Stimulated activated CD4-positive, alpha-beta T cell treated with anti-CD3 and anti-CD28 coated beads, Interleukin-2, amount 100 ng/mL, for 48 hours (primary cell): ENCODE measurements around the gene TP53RK.

Experiments used
- DNase-seq, 2 donors: peaks; one replicate each; pipeline ENCODE4 v3.0.0-alpha.2; 2020

The TP53RK gene

GRCh38 chr20:46705378-46705729, 16.1 kb upstream of the TP53RK start:
- DNase-seq, result no peak

DNA sequence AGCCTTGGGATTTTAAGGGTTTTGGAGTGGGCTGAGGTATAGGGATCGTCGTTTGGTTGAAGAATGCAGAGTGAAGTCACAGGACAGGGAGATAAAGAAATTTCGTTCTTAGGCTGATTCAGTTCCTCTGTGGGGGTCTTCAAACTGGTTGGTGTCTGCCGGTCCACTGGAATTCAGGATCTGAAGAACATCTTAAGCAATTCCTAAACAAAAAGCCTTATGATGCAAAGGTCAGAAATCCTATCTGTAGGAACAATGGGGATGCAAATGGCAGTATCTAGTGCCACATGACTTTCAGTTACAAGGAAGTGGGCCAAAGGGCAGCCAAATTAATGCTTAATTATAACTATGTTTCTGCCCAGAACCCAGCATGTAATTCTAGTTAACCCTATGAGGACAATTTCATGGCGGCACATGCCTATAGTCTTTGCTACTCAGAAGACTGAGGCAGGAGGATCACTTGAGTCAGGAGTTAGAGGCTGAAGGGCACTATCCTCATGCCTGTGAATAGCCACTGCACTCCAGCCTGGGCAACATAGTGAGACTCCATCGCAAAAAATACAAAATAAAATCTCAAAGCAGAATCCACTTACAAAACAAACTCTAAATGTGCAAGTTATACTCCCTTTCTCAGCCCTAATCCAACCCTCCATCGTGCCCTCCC, 15.6 kb upstream of the TP53RK start:
- no peak for DNase-seq

GRCh38 chr20:46703435-46703834, 14.2 kb upstream of the TP53RK start:
- no peak for DNase-seq

GRCh38 chr20:46702447-46703203, 13.4 kb upstream of the TP53RK start:
- DNase-seq, result no peak

GRCh38 chr20:46701986-46702385, 12.7 kb upstream of the TP53RK start:
- no peak for DNase-seq

GRCh38 chr20:46701556-46701955, 12.3 kb upstream of the TP53RK start:
- no peak for DNase-seq

DNA sequence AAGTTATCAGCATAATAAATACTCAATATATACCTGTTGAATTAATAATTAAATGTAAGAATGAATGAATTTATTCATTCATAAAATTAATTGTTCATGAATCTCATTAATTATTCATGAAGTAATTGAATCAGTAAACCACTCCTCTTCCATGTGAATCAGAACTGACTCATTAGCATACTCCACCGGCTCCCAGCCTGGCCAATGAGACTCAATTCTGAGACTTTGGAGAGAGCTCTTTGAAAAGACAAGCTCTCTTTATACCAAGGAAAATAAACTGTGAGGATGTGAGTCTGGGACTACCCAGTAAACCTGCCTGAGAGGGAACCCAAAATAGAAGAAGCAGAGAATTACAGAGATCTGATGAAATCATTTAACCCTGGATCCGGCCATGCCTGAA, 11.8 kb upstream of the TP53RK start:
- DNase-seq, result no peak

DNA sequence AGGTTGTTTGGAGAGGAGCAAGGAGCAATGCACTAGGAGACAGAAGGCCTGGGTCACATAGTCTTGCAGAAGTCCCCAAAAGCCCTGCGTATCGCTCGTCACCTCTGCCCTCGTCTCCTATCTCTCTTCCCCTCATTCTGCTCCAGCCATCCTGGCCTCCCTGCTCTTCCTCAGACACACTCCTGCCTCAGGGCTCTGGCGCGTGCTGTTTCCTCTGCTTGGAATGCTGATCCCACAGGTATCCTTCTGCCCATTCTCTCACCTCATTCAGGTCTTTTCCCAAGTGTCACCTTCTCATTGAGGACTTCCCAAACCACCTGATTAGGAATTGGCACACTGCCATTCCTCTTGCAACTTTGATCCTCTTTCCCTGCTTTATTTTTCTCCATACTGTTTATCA, 11.2 kb upstream of the TP53RK start:
- DNase-seq, result no peak

GRCh38 chr20:46699651-46700359, 10.6 kb upstream of the TP53RK start:
- no peak for DNase-seq

- DNase-seq, result no peak
Observed at GRCh38 chr20:46698788-46699187, 9.5 kb upstream of the TP53RK start.

GRCh38 chr20:46696791-46697279, 7.6 kb upstream of the TP53RK start:
- no peak for DNase-seq

DNA sequence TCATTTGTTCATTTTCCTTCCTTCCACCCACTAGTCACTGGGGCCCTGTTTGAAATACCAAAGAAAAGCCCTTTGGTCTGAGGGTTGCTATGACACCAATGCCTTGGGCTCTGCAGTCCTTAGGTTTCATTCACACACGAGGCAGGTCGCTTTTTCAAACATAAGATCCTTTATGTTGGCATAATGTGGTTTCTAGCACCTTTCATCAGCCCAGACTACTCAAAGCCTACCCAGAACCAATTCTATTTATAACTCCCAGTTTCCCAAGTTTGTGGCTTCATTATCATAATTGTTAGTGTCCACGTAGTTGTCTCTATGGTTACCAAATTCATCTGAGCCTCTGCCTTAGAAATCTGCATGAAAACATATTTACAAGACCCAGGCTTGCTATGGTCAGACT, 6.6 kb upstream of the TP53RK start:
- no peak for DNase-seq

DNA sequence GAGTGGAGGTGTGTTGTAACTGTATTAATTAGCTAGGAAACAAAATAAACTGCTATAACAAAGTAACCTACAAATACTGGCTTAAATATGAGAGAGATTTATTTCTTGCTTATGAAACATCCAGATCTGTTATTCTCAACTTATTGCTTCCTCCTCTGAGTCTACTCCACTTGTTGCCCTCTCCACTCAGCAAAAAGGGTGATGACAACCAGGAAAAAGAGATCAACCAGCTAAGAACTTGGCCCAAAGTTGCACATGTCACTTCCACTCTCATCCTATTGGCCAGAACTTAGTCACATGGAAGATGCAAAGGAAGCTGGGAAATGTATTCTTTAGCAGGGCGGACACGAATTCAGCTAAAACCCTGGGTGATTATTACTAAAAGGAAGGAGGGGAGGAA, 5.2 kb upstream of the TP53RK start:
- no peak for DNase-seq

DNA sequence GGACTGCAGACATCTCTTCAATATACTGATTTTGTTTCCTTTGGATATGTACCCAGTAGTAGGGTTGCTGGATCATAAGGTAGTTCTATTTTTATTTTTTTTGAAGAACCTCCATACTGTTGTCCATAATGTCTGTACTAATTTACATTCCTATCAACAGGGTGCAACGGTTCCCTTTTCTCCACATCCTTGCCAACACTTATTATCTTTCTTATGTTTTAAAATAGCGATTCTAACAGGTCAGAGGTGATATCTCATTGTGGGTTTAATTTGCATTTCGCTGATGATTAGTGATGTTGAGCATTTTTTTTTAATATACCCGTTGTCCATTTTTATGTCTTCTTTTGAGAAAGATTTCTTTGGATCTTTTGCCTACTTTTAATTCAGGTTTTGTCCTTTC, 2.0 kb upstream of the TP53RK start:
- DNase-seq, result no peak

DNA sequence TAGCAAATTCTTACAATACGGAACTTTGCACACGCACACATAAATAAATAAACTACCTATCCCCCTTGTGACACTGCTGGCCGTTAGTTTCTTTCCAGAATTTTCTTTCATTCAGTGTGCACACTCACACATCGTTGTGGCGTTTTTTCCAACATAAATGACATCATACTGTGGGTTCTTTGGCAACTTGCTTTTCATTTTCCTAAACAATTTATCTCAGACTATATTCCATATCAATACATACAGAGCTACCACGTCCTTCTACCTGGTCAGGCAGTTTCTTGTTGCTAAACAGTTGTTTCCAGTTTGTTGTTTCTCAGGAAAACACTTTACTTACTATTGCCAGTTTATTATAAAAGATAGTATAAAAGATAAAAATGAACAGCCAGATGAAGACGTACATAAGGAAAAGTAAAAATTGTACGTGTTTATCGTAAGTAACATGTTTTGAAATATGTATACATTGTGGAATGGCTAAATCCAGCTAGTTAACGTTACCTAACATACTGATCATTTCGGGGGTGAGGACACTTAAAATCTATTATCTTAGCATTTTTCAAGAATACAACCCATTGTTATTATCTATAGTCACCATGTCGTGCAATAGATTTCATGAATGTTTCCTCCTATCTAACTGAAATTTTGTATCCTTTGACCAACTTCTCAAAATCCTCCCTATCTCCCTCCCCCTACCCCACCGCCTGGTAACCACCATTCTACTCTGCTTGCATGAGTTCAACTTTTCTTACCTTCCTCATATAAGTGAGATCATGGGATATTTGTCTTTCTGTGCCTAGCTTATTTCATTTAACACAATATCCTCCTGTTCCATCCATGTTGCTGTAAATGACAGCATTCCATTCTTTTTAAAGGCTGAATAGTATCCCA, 1.2 kb upstream of the TP53RK start:
- no peak for DNase-seq

DNA sequence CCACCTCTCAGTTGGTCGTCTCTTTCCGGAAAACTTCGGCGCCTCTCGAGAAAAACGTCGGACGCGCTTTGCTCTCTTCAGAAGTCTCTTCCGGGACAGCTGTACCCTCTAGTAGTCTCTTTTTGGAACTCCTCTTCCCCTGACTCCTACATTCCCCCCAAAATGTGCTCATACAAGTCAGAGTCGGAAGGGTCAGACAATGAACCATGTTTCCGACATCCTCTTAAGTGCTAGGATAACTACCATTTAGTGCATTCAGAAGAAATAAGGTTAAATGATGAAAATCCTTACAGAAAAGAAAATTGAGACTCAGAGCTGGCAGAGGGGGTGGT, 476 bp upstream of the TP53RK start:
- DNase-seq, result no peak

DNA sequence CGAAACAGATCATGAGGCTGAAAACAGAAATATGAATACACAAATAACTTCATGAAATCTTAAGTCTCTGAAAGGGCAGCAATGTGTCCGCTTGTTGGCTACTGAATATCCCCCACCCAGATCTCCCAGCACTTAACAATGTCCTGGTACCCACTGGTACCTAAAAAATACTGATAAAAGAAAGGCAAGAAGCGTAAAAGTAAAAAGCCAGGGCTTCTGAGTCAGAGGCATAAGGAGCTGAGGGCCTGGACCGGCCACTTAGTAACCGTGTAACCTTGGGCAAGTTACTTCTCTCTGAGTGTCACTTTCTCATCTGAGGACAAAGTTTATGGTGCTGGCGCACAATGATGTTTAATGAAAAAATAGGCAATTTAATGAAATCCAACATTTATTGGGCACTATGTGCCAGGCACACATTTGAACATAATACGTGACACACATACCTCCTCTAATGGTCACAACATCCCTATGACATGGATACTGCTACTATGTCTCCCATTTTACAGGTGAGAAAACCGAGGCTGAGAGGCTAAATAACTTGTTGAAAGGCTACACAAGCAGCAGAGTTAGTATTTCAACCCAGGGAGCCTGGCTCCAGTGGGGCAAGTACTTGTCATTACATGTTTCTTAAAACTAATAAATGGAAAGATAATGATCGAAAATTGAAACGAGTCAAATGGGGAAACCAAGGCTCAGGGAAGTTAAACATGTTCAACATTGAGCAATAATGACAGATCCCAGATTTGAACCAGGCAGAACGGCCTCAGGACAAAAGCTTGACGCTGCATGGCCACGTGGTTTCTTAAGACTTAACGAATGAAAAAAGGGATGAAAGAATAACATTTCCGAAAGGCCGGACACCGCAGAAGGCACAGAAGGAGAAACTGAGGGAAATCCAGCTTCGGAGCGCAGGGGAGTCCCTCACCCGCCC, 828 bp downstream of the TP53RK start:
- no peak for DNase-seq

DNA sequence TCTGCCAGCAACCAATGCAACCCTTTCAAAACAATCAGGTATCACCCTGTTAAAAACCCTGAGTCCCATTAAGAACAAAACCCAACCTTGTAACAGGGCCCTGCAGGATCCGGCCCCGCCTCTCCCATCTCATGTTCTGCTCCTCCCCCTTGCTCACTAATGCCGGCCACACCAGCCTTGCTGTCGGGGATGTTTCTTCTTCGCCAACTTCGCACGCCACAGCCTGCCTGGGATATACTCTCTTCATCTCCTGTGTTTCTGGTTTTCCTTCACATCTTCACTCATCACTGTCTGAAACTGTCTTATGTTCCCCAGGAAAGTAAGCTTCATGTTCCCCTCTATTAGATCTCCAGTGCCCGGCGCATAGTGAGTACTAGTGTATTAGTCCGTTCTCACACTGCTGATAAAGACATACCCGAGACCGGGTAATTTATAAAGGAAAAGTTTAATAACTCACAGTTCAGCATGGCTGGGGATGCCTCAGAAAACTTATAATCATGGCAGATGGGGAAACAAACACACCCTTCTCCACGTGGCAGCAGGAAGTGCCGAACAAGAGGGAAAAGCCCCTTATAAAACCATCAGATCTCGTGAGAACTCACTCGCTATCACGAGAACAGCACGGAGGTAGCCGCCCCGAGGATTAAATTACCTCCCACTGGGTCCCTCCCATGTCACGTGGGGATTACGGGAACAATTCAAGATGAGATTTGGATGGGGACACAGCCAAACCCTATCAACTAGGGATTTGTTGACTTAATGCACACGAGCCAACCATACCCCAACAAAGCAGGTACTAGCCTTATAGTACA, 5.1 kb downstream of the TP53RK start:
- DNase-seq, result no peak

DNA sequence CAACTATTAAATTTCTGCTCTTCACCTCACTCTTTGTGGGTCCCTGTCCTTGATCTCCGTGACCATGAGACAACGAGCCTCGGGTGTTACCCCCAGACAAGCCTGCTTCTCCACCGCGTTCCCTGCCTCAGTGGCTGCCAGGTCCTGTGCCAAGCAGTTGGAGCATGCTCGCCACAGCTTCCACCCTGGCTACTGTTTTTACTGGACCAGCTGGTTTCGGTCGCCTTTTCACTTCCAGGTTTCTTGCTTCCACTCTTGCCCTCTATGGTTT, 5.6 kb downstream of the TP53RK start:
- no peak for DNase-seq

DNA sequence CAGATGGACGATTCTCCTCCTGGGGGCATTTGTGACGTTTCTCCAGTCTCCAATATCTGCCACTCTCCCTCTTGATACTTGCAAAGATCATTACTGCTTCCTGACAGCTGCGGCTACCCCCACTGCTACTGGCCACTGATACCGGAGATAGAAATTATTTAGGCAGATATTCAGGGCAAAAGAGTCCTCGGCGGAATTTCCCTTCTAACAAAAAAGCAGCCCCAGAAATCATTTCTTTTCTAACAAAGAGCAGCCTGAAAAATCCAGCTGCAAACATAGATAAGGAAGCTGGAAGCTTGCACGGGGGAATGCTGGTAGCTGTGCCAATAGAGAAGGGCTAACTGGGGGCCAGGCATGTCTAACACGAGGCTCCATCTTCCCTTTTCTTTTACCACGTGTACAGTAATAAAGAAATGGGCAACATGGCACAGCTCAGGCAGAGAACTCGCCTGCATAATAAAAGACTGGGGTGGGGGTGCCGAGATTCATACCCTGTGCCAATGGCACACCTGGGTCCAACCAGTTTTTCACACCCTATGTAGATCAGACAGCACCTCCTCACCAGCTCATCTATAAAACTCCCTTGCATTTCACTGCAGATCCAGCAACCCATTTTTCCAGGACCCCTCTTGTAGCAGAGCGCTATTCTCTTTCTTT, 6.1 kb downstream of the TP53RK start:
- DNase-seq, result no peak
